Measurements from ENCODE around the gene MORC1.

GRCh38 chr3:109137761-109138160 lies 19.8 kb upstream of the MORC1 start:
- TF ChIP-seq CTCF (IDR thresholded peaks at IDR 0.05), result no peak
- no peak for TF ChIP-seq ZFX (IDR thresholded peaks at IDR 0.05; ENCODE audit: borderline replicate concordance)

Measured in 22Rv1 (cell line).